SK-MEL-5 (cell line): ENCODE results near the gene PRKD2. TPM values are rescaled to one million over a fixed set of nuclear protein-coding genes. Genes with fewer than 3 reads are reported as not detected.

Experiments used
- DNase-seq: peaks from one replicate; pipeline ENCODE4 v3.0.0-alpha.2; 2016; ENCODE audit warnings: low read depth, low spot score
- in situ Hi-C: cut with HindIII; loops from 2 replicates; pipeline ENCODE4 v1.10.0; 2016; ENCODE audit warnings: low sequenced_read_pairs, high pct_unique_total_duplicates, low pct_unique_long_range_greater_than_20kb
- total RNA-seq: library from RNA; depleted of rRNA; stranded (reverse); fragments of >200 nt; shearing (Covaris generic); gene quantifications from 2 replicates; pipeline ENCODE4 v1.2.3, GENCODE V29; 2014

The PRKD2 gene
- total RNA-seq, 1 experiment from 2014 or later: 3.2 TPM

DNA sequence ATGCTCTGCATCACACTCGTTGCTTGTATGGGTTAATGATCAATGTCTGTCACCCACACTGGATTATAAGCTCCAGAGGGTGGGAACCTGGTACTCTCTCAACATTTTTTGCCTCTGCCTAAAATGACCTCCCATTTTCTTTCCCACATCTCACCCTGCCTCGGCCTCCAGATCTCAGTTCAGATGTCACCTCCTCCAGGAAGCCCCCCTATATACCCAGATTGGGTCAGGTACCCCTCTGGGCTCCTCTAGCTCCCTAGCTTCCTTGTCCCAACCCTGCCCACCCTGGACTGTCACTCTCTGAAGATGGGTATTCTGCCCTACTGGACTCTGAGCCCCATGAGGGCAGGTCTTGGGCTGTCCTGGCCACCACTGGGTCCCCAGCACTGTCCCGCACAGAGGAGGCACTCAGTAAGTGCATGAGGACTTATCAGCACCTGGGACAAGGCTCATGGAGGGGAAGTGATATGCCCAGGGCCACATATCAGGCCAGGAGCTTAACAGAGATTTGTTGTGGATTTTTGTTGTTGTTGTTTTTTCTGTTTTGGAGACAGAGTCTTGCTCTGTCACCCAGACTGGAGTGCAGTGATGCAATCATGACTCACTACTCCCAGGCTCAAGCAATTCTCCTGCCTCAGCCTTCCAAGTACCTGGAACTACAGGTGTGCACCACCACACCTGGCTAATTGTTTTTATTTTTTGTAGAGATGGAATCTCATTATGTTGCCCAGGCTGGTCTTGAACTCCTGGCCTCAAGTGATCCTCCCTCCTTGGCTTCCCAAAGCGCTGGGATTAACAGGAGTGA, 23.8 kb downstream of the PRKD2 start:
- no peak for DNase-seq
- in situ Hi-C loops: no loop called here

DNA sequence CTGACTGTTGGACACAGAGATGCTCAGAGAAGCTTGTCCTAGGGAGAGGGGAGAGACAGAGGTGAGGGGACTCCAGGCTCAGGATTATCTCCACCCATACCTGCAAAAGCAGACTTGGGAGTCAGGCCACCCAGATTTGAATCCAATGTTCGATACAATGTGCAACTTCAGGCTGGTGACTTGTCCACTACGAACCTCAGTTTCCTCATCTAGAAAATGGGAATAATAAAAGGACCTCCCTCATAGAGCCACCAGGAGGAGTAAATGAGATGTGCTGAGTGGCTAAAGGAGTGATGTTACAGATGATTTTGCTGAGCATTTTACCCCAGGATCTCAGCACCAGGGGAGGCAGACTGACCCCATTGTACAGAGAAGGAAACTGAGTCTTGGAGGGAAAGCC, 25.0 kb downstream of the PRKD2 start:
- DNase-seq: no peak
- in situ Hi-C loops: no loop called here

DNA sequence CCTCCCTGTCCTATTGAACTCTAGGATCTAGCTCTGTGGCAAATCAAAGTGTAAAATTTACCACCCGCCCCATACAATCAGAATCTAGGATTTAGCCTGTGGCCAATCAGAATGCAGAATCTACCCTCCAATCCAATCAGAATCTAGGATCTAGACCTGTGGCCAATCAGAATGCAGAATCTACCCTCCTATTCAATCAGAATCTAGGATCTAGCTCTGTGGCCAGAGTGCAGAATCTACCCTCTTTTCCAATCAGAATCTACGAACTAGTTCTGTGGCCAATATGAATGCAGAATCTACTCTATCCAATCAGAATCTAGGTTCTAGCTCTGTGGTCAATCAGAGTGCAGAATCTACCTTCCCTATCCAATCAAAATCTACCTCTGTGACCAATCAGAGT, 25.8 kb downstream of the PRKD2 start:
- in situ Hi-C loops: no loop called here
- DNase-seq: no peak

DNA sequence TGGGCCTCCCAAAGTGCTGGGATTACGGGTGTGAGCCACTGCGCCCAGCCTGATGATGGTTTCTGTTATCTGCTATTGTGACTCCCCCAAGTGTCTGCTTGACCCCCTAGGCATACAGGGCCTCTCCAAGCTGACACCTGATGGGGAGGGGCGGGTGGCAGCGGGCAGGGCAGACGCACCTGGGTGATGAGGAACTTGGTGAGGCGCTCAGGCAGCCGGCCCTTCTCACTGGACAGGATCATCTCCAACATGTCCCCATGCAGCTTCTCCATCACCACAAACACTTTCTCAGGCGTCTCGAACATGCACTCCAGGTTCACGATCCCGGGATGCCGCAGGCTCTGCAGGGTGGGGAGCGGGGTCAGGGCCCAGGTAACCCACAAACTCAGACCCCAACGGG, 27.6 kb downstream of the PRKD2 start:
- in situ Hi-C loops: no loop called here
- DNase-seq: no peak

DNA sequence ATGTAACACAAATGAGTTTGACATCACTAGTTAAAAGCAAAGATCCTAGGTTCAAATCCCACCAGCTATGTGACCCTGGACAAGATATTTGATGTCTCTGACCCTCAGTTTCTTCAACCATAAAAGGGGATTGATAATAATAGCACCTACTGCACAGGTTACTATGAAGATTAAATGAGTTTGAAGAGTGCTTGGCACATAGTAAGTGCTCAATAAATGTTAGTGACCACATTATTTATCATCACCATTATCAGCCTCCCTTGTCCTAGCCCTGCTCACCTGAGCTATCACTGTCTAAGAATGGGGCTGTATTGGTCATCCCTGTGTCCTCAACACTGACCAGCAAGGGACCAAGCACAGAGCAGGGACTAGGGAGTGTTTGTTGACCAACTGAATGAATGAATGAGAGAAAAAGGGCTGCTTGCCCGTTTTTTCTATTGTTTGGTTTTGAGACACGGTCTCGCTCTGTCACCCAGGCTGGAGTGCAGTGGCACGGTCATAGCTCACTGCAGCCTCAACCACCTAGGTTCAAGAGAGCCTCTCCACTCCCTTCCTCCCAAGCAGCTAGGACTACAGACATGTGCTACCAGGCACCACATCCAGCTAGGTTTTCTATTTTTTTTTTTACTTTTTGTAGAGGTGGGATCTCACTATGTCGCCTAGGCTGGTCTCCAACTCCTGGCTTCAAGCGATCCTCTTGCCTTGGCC, 29.3 kb downstream of the PRKD2 start:
- in situ Hi-C loops: no loop called here
- DNase-seq: no peak

DNA sequence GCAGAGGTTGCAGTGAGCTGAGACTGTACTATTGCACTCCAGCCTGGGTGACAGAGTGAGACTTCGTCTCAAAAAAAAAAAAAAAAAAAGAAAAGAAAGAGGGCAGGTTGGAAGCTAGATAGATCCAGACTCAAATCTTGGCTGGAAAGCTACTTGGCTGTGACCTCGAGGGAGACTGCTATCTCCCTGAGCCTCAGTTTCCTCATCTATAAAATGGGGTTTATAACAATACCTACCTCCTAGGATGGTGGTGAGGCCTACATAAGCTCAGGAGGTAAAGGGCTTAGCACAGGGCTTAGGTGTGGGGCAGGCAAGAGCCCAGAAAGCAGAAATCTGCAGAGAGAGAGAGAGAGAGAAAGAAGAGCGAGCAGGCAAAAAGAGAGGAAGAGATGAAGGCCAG, 31.7 kb downstream of the PRKD2 start:
- no peak for DNase-seq
- in situ Hi-C loops: no loop called here

DNA sequence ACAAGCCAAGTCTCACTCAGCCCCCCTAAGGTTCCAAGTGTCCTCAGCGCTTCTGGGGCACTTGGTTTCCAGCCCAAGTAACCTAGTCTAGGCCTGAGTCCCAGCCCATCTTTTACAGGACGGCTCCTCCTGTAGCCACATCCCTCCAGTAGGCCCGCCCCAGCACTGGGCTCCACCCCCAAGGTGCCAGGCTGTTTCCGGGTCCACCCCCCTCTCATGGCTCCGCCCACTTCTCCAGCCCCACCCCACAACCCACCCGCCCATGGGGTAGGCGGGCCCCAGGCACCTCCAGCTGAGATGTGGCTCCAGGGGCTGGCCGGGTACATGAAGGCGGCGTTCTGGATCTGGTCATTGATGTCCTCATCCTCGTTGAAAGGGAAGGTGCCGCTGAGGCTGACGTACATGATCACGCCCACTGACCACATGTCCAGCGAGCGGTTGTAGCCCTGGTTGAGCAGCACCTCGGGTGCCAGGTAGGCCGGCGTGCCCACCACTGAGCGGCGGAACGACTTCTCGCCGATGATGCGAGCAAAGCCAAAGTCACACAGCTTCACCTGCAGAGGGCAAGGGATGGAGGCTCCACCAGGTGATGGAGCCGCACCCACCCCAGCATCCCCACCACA, 38.7 kb downstream of the PRKD2 start:
- in situ Hi-C loops: no loop called here
- DNase-seq: peak; percentile 71

DNA sequence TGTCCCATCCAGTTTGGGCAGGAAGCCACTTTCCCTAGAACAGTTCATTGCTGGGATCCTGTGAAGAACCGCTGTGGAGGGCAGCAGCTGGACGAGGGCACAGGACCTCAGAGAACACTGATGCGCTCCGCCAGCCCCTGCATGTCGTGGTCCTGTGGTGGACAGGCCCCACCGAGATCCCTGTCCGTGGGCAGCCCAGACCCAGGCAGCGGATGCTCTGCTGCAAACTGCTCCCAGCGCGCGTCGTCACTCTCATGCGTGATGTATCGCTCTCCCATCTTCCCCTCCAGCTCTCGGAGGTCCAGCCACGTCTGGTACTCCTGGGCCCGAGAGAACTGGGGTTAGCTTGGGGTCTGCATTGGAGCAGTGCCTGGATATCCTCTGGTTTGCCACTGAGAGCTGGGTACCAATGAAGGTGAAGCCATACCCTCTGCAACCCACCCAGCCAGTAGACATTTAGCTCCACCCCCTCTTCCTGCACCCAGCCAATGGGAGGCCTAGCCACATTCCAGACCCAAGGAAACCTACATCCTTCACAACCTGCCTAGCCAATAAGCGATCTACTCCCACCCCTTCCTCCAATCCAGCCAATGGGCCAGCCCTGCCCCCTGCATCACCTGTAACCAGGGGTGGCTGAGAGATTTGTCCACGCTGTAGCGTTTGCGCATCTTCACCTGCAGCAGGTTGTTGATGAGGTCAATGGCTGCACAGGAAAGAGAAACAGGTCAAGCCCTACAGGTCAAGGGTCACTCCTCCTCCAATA, 42.3 kb downstream of the PRKD2 start:
- peak; percentile 81 for DNase-seq
- in situ Hi-C loops: no loop called here

DNA sequence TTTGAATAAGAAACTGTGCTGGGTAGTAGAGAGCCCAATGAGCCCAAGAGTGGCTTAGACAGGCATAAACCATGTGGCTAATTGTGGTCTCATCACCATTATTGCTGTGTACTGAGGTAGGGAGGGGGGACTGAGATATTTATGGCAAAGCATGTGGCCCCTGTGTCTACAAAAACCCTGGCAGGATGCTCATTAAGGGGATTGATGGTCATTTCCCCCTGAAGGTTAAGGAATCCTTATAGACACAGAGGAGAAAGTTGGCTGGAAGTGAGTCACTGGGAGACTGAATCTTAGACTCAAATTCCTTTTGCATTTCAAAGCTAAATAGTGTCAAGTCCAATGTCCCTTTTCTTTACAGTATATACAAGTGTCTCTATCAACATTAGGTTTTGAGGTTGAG, 46.1 kb downstream of the PRKD2 start:
- DNase-seq: no peak
- in situ Hi-C loops: no loop called here

DNA sequence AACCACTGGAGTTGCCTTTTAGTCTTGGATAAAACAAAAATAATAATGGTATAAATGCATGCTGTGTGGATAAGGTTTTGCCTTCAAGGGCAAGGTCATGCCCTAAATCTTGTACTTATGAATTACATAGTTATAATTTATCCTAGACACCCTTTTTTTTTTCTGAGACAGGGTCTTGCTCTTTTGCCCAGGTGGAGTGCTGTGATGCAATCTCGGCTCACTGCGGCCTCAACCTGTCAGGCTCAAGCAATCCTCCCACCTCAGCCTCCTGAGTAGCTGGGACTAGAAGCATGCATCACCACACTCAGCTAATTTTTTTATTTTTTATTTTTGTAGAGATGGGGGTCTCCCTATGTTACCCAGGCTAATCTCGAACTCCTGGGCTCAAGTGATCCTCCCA, 48.3 kb downstream of the PRKD2 start:
- DNase-seq: no peak
- in situ Hi-C loops: no loop called here

DNA sequence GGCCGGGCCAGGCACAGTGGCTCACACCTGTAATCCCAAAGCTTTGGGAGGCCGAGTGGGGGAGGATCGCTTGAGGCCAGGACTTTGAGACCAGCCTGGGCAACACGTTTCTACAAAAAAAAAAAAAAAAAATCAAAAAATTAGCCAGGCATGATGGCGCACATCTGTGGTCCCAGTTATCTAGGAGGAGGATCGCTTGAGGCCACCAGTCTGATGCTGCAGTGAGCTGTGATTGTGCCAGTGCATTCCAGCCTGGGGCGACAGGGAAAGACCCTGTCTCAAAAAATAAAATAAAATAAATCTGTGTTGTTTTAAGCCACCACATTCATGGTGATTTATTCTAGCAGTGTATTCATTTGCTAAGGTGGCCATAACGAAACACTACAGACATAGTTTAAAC, 51.8 kb downstream of the PRKD2 start:
- DNase-seq: no peak
- in situ Hi-C loops: no loop called here

DNA sequence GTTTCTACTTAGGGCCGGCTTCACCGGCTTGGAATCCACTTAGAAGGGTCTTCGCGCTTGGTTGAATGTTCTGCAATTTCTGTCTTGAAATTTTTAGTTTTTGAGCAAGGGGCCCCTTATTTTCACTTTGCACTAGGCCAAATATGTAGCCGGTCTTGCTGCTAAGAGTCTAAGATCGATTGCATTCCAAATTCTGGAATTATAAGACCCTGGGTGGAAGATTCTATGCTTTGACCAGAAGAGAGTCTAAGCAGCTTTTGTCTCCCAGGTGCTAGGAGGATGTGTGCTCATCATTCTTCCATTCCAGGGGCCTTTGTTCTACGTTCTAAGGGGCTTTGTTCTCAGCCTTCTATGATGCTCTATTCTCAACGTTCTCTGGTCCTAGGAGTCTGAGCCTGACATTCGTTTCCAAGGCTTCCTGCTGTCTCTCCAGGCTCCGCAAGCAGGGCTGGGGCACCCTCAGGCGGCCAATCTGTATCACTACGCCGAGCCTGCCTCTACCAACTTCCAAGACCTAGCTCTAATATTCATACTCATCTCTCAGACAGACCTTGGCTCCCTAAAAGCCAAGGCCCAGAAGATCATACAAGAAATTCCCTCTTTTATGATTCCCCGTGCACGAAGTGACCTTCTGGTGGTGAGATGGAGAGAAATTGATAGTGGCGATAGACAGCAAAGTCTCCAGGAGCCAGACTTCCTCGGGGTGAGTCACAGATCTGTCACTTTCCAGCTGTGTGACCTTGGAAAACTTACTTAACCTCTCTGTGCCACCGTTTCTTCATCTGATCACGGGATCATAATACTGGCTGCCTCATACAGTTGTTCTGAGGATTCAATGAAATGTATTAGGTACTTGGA, 55.0 kb downstream of the PRKD2 start:
- in situ Hi-C loops: no loop called here
- peak; percentile 90 for DNase-seq

DNA sequence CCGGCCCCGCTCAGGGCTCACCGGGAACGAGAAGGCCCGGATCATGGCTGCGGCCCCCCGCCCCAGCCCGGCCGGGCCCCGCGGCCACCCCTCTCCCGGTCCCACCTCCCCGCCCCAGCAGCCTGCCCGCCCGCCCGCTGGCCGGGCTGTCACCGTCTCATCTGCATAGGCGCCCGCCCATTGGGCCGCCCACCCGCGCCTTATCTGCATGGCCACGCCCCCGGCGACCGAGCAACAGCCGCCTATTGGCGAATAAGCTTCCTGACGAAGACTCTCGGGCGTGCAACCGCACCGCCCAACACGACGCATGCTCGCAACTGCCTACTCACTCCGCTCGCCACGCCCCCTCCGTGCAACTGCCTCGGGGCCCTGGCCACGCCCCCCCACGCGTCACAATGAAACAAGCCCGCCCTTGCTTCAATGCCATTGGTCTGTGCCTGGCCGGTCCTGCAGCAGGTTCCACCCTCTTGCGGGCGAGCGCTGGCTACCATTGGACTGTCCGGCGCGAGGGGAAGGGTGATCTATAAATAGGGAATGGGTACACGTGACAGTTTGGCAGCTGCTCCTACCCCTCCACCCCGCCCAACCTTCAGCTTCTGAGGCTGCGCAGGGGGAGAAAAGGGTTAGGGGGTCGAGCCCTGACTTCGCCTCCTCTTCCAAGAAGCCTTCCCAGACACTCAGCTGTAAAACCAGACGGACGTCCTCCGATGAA, 55.7 kb downstream of the PRKD2 start, which contains the start of gene DACT3:
Gene DACT3, minus strand, starts transcription at position 163 of the 712 bp plus-strand sequence. Its CDS starts 118 bp downstream, at position 45.
- in situ Hi-C loops: no loop called here

DNA sequence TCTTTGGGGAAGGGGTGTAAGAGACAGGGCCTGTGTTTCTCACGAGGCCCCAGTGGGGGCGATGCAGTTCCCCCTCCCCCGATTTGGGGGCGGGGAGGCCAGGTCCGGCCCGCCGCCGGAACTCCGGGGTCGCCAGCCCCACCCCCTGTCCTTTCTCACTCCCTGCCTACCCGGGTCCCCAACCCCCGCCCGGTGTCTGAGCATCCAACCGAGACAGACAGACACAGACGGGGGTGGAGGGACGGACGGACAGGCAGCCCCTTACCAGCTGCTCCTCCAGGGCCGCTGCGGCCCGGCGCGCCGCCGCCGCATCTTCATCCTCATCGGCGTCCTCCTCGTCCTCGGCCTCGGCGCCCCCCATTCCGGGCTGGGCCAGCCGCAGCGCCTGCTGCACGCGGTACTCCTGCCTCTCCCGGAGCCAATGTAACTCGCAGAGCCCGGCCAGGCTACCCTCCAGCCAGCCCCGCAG, 56.3 kb downstream of the PRKD2 start:
- in situ Hi-C loops: no loop called here
- no peak for DNase-seq

More for the DNA sequence above, 55.7 kb downstream of the PRKD2 start, which contains the start of gene DACT3:
- DNase-seq: peak; percentile 99

DNA sequence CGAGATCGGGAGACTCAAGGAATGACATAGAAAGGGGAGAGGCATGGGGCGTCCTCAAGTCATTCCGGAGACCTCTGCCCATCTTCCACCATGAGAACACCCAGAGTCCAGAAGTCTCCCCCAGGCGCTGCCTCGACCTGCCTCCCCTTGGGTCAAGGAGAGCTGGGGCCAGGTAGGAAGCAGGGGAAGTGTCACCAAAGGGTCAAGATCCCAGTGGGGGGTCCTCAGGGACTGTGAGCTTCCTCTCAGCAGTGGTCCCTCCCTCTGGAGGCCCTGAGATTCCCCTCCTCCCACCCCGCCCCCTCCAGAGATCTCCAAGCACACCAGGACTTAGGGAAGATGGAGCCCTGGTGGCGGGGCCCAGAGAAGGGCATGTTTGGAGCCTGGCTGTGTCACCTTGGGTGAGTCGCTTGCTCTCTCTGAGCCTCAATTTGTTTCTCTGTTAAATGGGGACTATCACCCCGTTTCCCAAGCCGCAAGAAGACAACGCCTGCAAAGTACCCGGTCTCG, 56.9 kb downstream of the PRKD2 start:
- in situ Hi-C loops: no loop called here
- no peak for DNase-seq
